K562 (cell line): ENCODE results near the gene NT5DC1. TPM values are rescaled to one million over a fixed set of nuclear protein-coding genes. Genes with fewer than 3 reads are reported as not detected.
"Not testable (repeated sequence)": the region's sequence is repeated elsewhere in the genome, so short reads cannot be mapped to it uniquely, and the experiment has no call there.

Experiments
- ATAC-seq: fragments of 200-7000 bp; cut with Tn5 transposase; 3 replicates; pipeline ENCODE4 v1.9.1; 2020; ENCODE audit warnings: moderate library complexity
- BruUV-seq: library from RNA; stranded (reverse); fragments of 400-500 nt; replicated peaks from 2 replicates; lab custom pipeline; 2021; lab: Mats Ljungman, UMichigan
- CTCF ChIA-PET: fragments of 300-600 bp; formaldehyde crosslinking; extraction: SDS; loops from one replicate; lab custom pipeline; 2021; ENCODE audit warnings: low intra/inter-chr PET ratio; lab: Yijun Ruan, JAX
- POLR2A ChIA-PET: fragments of 300-600, 350-650 bp; sonication (Branson Sonifier 250); formaldehyde crosslinking; extraction: SDS; loops from one replicate; lab custom pipeline; 2021; ENCODE audit warnings: antibody characterized with exemption, inconsistent platforms; lab: Yijun Ruan, JAX
- DNase-seq, 4 experiments: peaks; one replicate each; pipeline versions ENCODE4 v3.0.0 to v3.0.0-alpha.2; 2011 to 2018; ENCODE audit warnings: low spot score in 3 of 4, mixed read lengths in 3 of 4; ENCODE audit errors: extremely low read depth in 1 of 4
- FAIRE-seq: peaks from 2 replicates; lab custom pipeline; 2011; peaks lifted over from hg19 to GRCh38; lab: Jason Lieb, UNC
- H2AFZ ChIP-seq: 2 replicates; pipeline ENCODE4 v1.6.0; 2011; ENCODE audit warnings: low read depth, low read length, control low read depth, inconsistent platforms
- H3K27ac ChIP-seq: fragments of 200-600 bp; 3 replicates; pipeline ENCODE4 v1.8.0; 2011; ENCODE audit warnings: low read depth, mild to moderate bottlenecking, control low read depth, inconsistent platforms, low read length, moderate library complexity, mixed read lengths; ENCODE audit errors: extremely low read depth
- H3K27me3 ChIP-seq, 2 experiments: fragments of 300-600 bp in 1 of 2; 2 replicates in 1 of 2; 3 replicates in 1 of 2; pipeline versions ENCODE4 v1.6.0 to v1.8.0; 2011; ENCODE audit warnings: inconsistent platforms in 2 of 2, low read length in 2 of 2, mild to moderate bottlenecking in 1 of 2, mixed read lengths in 1 of 2, moderate library complexity in 1 of 2; ENCODE audit not compliant: control insufficient read depth in 2 of 2, insufficient read depth in 2 of 2
- H3K36me3 ChIP-seq: fragments of 300-600 bp; 3 replicates; pipeline ENCODE4 v1.8.0; 2011; ENCODE audit warnings: mild to moderate bottlenecking, low read length, inconsistent platforms; ENCODE audit not compliant: control insufficient read depth, insufficient read depth
- H3K4me1 ChIP-seq, 2 experiments: fragments of 200-600 bp in 1 of 2; replicated peaks in 1 of 2; 2 replicates in 1 of 2; 3 replicates in 1 of 2; pipeline versions ENCODE4 v1.5.1 to v1.8.0; 2011; ENCODE audit warnings: inconsistent platforms in 2 of 2, low read length in 2 of 2, mild to moderate bottlenecking in 1 of 2, mixed read lengths in 1 of 2, moderate library complexity in 1 of 2; ENCODE audit not compliant: control insufficient read depth in 2 of 2, insufficient read depth in 2 of 2
- H3K4me2 ChIP-seq: 2 replicates; pipeline ENCODE4 v1.6.1; 2011; ENCODE audit warnings: low read length, control low read depth, inconsistent platforms, mixed read lengths; ENCODE audit not compliant: insufficient read depth
- H3K4me3 ChIP-seq: fragments of 200-600 bp; sonication (generic), shearing (Covaris generic); 2 replicates; pipeline ENCODE4 v1.5.1; 2016; ENCODE audit warnings: control low read depth, inconsistent platforms
- H3K79me2 ChIP-seq: fragments of 200-600 bp; 3 replicates; pipeline ENCODE4 v1.8.0; 2011; ENCODE audit warnings: low read length, inconsistent platforms; ENCODE audit not compliant: control insufficient read depth, insufficient read depth
- H3K9ac ChIP-seq, 2 experiments: 2 replicates each; pipeline versions ENCODE4 v1.6.0 to v1.6.1; 2011; ENCODE audit warnings: low read depth in 2 of 2, low read length in 2 of 2, control low read depth in 1 of 2, inconsistent platforms in 1 of 2, mild to moderate bottlenecking in 1 of 2, mixed read lengths in 1 of 2; ENCODE audit not compliant: insufficient read depth in 1 of 2
- H3K9me1 ChIP-seq: one replicate; pipeline ENCODE4 v1.6.0; 2011; ENCODE audit warnings: inconsistent platforms, mild to moderate bottlenecking, low read length, moderate library complexity; ENCODE audit not compliant: control insufficient read depth, insufficient read depth
- H3K9me3 ChIP-seq: replicated peaks from 2 replicates; pipeline ENCODE4 v1.5.1; 2011; ENCODE audit warnings: low read depth, low read length, inconsistent platforms; ENCODE audit not compliant: control insufficient read depth, insufficient read depth
- H4K20me1 ChIP-seq: replicated peaks from 2 replicates; pipeline ENCODE4 v1.6.1; 2011; ENCODE audit warnings: low read length, inconsistent platforms, mixed read lengths; ENCODE audit not compliant: control insufficient read depth, insufficient read depth
- REST ChIP-seq, 2 experiments: fragments of 450-650 bp; formaldehyde crosslinking in 1 of 2; IDR thresholded peaks; 2 replicates each; pipeline versions ENCODE4 v1.4.0 to v1.6.1; 2014 to 2020; ENCODE audit warnings: mild to moderate bottlenecking in 2 of 2, borderline replicate concordance in 1 of 2, low read depth in 1 of 2
- WGBS: fragments of 100-300 bp; shearing (Covaris generic); methylation state at CpG from one replicate; pipeline ENCODE4 v1.1.6; 2016; ENCODE audit warnings: low coverage, mixed read lengths; ENCODE audit not compliant: insufficient coverage; ENCODE audit errors: missing lambda C conversion rate; 5-methylcytosine and 5-hydroxymethylcytosine counted together
- in situ Hi-C: fragments of 300-500 bp; cut with MboI; formaldehyde crosslinking; loops from 4 replicates; pipeline ENCODE4 v1.15.0; 2018; ENCODE audit warnings: inconsistent platforms, mixed read lengths
- intact Hi-C: fragments of 100-400 bp; cut with micrococcal nuclease; formaldehyde crosslinking; loops from 2 replicates; pipeline ENCODE4 v1.14.2; 2022
- polyA plus RNA-seq, 8 experiments: library from polyadenylated mRNA; depleted of rRNA in 4 of 8; stranded (reverse) in 5 of 8; unstranded in 3 of 8; fragments of >200 nt; fragmentation: Nextera tagmentation in 2 of 8; fragmentation: Illumina TruSeq in 1 of 8; extraction: Ambion mirVana in 2 of 8; extraction: Trizol in 1 of 8; gene quantifications; 2 replicates each; pipeline versions ENCODE4 v1.2.1 to v1.2.3, GENCODE V29; 2011 to 2014; ENCODE audit warnings: inconsistent platforms in 1 of 8, missing spikeins in 1 of 8
- total RNA-seq, 7 experiments: library from RNA; depleted of rRNA in 6 of 7; stranded (reverse); fragments of >200 nt in 6 of 7; fragmentation: Illumina TruSeq in 2 of 7; extraction: Trizol in 2 of 7; gene quantifications; 2 replicates each; pipeline versions ENCODE4 v1.2.1 to v1.2.3, GENCODE V29; 2011 to 2021; ENCODE audit warnings: low replicate concordance in 1 of 7

NT5DC1 gene
- total and polyA plus RNA-seq, 9 of the 15 experiments (the other 6 are each of a cell fraction or from before 2014, with no cell fraction given): 4.9 to 28.5 (median 16.3) TPM

- TF ChIP-seq REST (IDR thresholded peaks at IDR 0.05; ENCODE audit: borderline replicate concordance) (no peak), REST (CRISPR knock-in tag; IDR thresholded peaks at IDR 0.05; ENCODE audit: low read depth) (no peak)
Measured at GRCh38 chr6:116283191-116283590, 182.5 kb downstream of the NT5DC1 start (continued).

- H3K27ac ChIP-seq, H3K9me1 ChIP-seq, H3K4me1 ChIP-seq, CTCF ChIA-PET, H3K4me2 ChIP-seq, FAIRE-seq, H3K9ac ChIP-seq, H2AFZ ChIP-seq, ATAC-seq, H4K20me1 ChIP-seq, H3K4me3 ChIP-seq, POLR2A ChIA-PET, H3K27me3 ChIP-seq, H3K36me3 ChIP-seq, H3K9me3 ChIP-seq, DNase-seq, BruUV-seq: not testable (repeated sequence)
- intact Hi-C loops (loop anchor here (5.0 kb wide), 2 partner anchors 152 to 362 kb away; no protein-coding TSS in a partner anchor), in situ Hi-C loops (loop anchor here (10.0 kb wide), 1 partner anchor 270 kb away; the partner anchor contains the start of gene CALHM4)
- peaks cover 10% of the 10 kb centered on the region; the same call in 2 of the 3 replicates for H3K79me2 ChIP-seq
- WGBS: 43% methylated on average over 3 of the region's 4 CpGs
Measured at GRCh38 chr6:116284984-116285383, 184.3 kb downstream of the NT5DC1 start.
